Esophagus (tissue), 2 donors: ENCODE results near the gene NPHS1. TPM values are rescaled to one million over a fixed set of nuclear protein-coding genes. Genes with fewer than 3 reads are reported as not detected.
A peak's percentile ranks its signal among the peaks of the same experiment; 100 is the strongest.

Source experiments
- H3K27ac ChIP-seq, 2 donors: one replicate each; pipeline ENCODE4 v1.5.1; 2013; ENCODE audit warnings: low read depth in 2 of 2, mild to moderate bottlenecking in 2 of 2, inconsistent platforms in 1 of 2, low read length in 1 of 2, moderate library complexity in 1 of 2
- H3K27me3 ChIP-seq, 2 donors: one replicate each; pipeline ENCODE4 v1.6.1; 2013; ENCODE audit warnings: low read length in 2 of 2, control low read depth in 1 of 2, mild to moderate bottlenecking in 1 of 2; ENCODE audit not compliant: insufficient read depth in 2 of 2, control insufficient read depth in 1 of 2
- H3K36me3 ChIP-seq, 2 donors: one replicate each; pipeline ENCODE4 v1.6.1; 2013; ENCODE audit warnings: low read length in 1 of 2; ENCODE audit not compliant: control insufficient read depth in 2 of 2, insufficient read depth in 2 of 2
- H3K4me1 ChIP-seq, 2 donors: one replicate each; pipeline ENCODE4 v1.6.1; 2013; ENCODE audit warnings: low read length in 1 of 2; ENCODE audit not compliant: control insufficient read depth in 2 of 2, insufficient read depth in 2 of 2
- H3K4me3 ChIP-seq, 2 donors: one replicate each; pipeline ENCODE4 v1.5.1; 2013; ENCODE audit warnings: low read length in 2 of 2, mild to moderate bottlenecking in 2 of 2, low read depth in 1 of 2, moderate library complexity in 1 of 2
- H3K9me3 ChIP-seq, 2 donors: one replicate each; pipeline ENCODE4 v1.6.1; 2013; ENCODE audit warnings: mild to moderate bottlenecking in 2 of 2, low read depth in 1 of 2, low read length in 1 of 2, moderate library complexity in 1 of 2; ENCODE audit not compliant: control insufficient read depth in 2 of 2, insufficient read depth in 1 of 2
- WGBS, 2 donors: extraction: QIAGEN DNeasy Blood & Tissue Kit; methylation state at CpG; one replicate each; pipeline ENCODE4 v1.1.7; 2013; 5-methylcytosine and 5-hydroxymethylcytosine counted together
- polyA plus RNA-seq, 2 donors: library from polyadenylated mRNA; stranded (reverse); fragments of 200-250 nt; gene quantifications; one replicate each; pipeline ENCODE4 v1.2.3, GENCODE V29; 2013
- donor health status: healthy with polysubstance abuse.
- donor health status: Bipolar disorder and iron deficiency.

NPHS1 gene
- polyA plus RNA-seq, 2 donors = not detected

GRCh38 chr19:35783469-35784434 lies 68.6 kb downstream of the NPHS1 start:
- peaks cover 0 to 2% of the 10 kb centered on the region in 2 donors for H3K4me1 ChIP-seq
- H3K4me3 ChIP-seq = no peak overlapping the region
- 86 to 87% methylated on average over 26 to 28 of the region's 28 CpGs for WGBS, 2 donors
- no peaks in the 10 kb centered on the region for H3K27me3 ChIP-seq
- H3K9me3 ChIP-seq = no peaks in the 10 kb centered on the region
- no peak overlapping the region for H3K27ac ChIP-seq
- H3K36me3 ChIP-seq = peaks cover 0 to 20% of the 10 kb centered on the region in 2 donors

- Histone ChIP-seq H3K27ac (no peak overlapping the region), H3K4me3 (no peak overlapping the region), H3K4me1 (peaks cover 0 to 2% of the 10 kb centered on the region in 2 donors), H3K36me3 (peaks cover 0 to 20% of the 10 kb centered on the region in 2 donors), H3K27me3 (no peaks in the 10 kb centered on the region), H3K9me3 (no peaks in the 10 kb centered on the region)
- 95% methylated on average over 12 of the region's 12 CpGs for WGBS, 2 donors
These were observed 69.7 kb downstream of the NPHS1 start for GRCh38 chr19:35782589-35782988.

- WGBS, 2 donors = 82 to 91% methylated on average over 9 of the region's 9 CpGs
- H3K36me3 ChIP-seq = peaks cover 0 to 18% of the 10 kb centered on the region in 2 donors
- H3K9me3 ChIP-seq = no peaks in the 10 kb centered on the region
These were observed 70.7 kb downstream of the NPHS1 start for GRCh38 chr19:35781650-35782049.

GRCh38 chr19:35780717-35781116 lies 71.6 kb downstream of the NPHS1 start:
- WGBS, 2 donors = 96 to 97% methylated on average over 20 of the region's 20 CpGs
- no peaks in the 10 kb centered on the region for H3K9me3 ChIP-seq
- H3K4me3 ChIP-seq = no peak overlapping the region
- H3K27me3 ChIP-seq = no peaks in the 10 kb centered on the region
- H3K36me3 ChIP-seq = peaks cover 0 to 18% of the 10 kb centered on the region in 2 donors
- peaks cover 2% of the 10 kb centered on the region in 2 donors for H3K4me1 ChIP-seq
- H3K27ac ChIP-seq = no peak overlapping the region

More at GRCh38 chr19:35781650-35782049, 70.7 kb downstream of the NPHS1 start:
- Histone ChIP-seq H3K27ac (no peak overlapping the region), H3K27me3 (no peaks in the 10 kb centered on the region), H3K4me3 (no peak overlapping the region), H3K4me1 (peaks cover 0 to 2% of the 10 kb centered on the region in 2 donors)

- Histone ChIP-seq H3K4me1 (peaks cover 2% of the 10 kb centered on the region in 2 donors), H3K27me3 (no peaks in the 10 kb centered on the region), H3K27ac (no peak overlapping the region), H3K36me3 (peaks cover 0 to 18% of the 10 kb centered on the region in 2 donors), H3K9me3 (no peaks in the 10 kb centered on the region), H3K4me3 (no peak overlapping the region)
- 91 to 92% methylated on average over 16 of the region's 16 CpGs for WGBS, 2 donors
These were observed 72.2 kb downstream of the NPHS1 start for GRCh38 chr19:35780058-35780457.

- Histone ChIP-seq H3K27me3 (no peaks in the 10 kb centered on the region), H3K9me3 (no peaks in the 10 kb centered on the region), H3K27ac (no peak overlapping the region), H3K4me3 (no peak overlapping the region), H3K36me3 (peaks cover 0 to 18% of the 10 kb centered on the region in 2 donors), H3K4me1 (peaks cover 0 to 7% of the 10 kb centered on the region in 2 donors)
- WGBS, 2 donors = 86 to 91% methylated on average over 8 of the region's 8 CpGs
These were observed 73.3 kb downstream of the NPHS1 start for GRCh38 chr19:35779033-35779432.

GRCh38 chr19:35777961-35778360 lies 74.3 kb downstream of the NPHS1 start:
- H3K27me3 ChIP-seq = no peaks in the 10 kb centered on the region
- peaks cover 0 to 7% of the 10 kb centered on the region in 2 donors for H3K4me1 ChIP-seq
- H3K27ac ChIP-seq = no peak overlapping the region
- peaks cover 0 to 18% of the 10 kb centered on the region in 2 donors for H3K36me3 ChIP-seq
- H3K9me3 ChIP-seq = no peaks in the 10 kb centered on the region
- WGBS, 2 donors = 86 to 97% methylated on average over 7 of the region's 7 CpGs
- no peak overlapping the region for H3K4me3 ChIP-seq

GRCh38 chr19:35777086-35777841 lies 75.0 kb downstream of the NPHS1 start:
- Histone ChIP-seq H3K27ac (no peak overlapping the region), H3K27me3 (no peaks in the 10 kb centered on the region), H3K36me3 (peaks cover 0 to 14% of the 10 kb centered on the region in 2 donors), H3K9me3 (no peaks in the 10 kb centered on the region), H3K4me3 (no peak overlapping the region), H3K4me1 (peaks cover 0 to 7% of the 10 kb centered on the region in 2 donors)
- WGBS, 2 donors = 78% methylated on average over 19 of the region's 19 CpGs

- Histone ChIP-seq H3K27ac (no peak overlapping the region), H3K36me3 (peaks cover 0 to 11% of the 10 kb centered on the region in 2 donors), H3K27me3 (no peaks in the 10 kb centered on the region), H3K9me3 (no peaks in the 10 kb centered on the region), H3K4me3 (peak overlapping the region; percentile 70 to 87), H3K4me1 (peaks cover 0 to 7% of the 10 kb centered on the region in 2 donors)
- WGBS, 2 donors = 54 to 61% methylated on average over 13 of the region's 13 CpGs
These were observed 76.1 kb downstream of the NPHS1 start for GRCh38 chr19:35776102-35776788.
